ENCODE data around the gene MAS1. TPM values are rescaled to one million over a fixed set of nuclear protein-coding genes. Genes with fewer than 3 reads are reported as not detected.

The MAS1 gene
- total and polyA plus RNA-seq, 2 donors (not counting 3 experiments of a cell fraction or from before 2014, with no cell fraction given), result not detected

- no peak for TF ChIP-seq EZH2 (IDR thresholded peaks at IDR 0.05; ENCODE audit: borderline replicate concordance, low read depth, low read length, severe bottlenecking)
- no peak for TF ChIP-seq CTCF (IDR thresholded peaks at IDR 0.05; ENCODE audit: extremely low read depth in 1 of 2, insufficient read depth in 1 of 2, low read depth in 1 of 2, low read length in 2 of 2)
- TF ChIP-seq MYC (IDR thresholded peaks at IDR 0.05; ENCODE audit: low read depth, low read length), result no peak
- no peak for TF ChIP-seq MAX (IDR thresholded peaks at IDR 0.05; ENCODE audit: insufficient read depth, insufficient read length)
- TF ChIP-seq POLR2AphosphoS5 (IDR thresholded peaks at IDR 0.05; ENCODE audit: insufficient read depth, low read depth, low read length), result no peak
- no peak for TF ChIP-seq GATA2 (IDR thresholded peaks at IDR 0.05; ENCODE audit: insufficient read depth, insufficient read length, low read depth, low read length)
- no peak for TF ChIP-seq POLR2A (IDR thresholded peaks at IDR 0.05; ENCODE audit: low read depth, low read length)
- TF ChIP-seq JUN (IDR thresholded peaks at IDR 0.05; ENCODE audit: borderline replicate concordance, insufficient read depth, insufficient read length, low read depth), result no peak
- no peak for TF ChIP-seq FOS (IDR thresholded peaks at IDR 0.05; ENCODE audit: borderline replicate concordance, insufficient read depth, low read length)
- CTCF ChIA-PET, result no interaction called here
- FAIRE-seq (no peak), DNase-seq (ENCODE audit: low read depth, low spot score) (no peak)
- no peak overlapping the region for H3K9ac ChIP-seq (replicated peaks; ENCODE audit: extremely low read depth, insufficient read depth, low read length)
- H3K36me3 ChIP-seq (ENCODE audit: control insufficient read depth in 2 of 2, extremely low read depth in 1 of 2, insufficient read depth in 2 of 2, low read length in 2 of 2), result no peaks in the 10 kb centered on the region
- no peaks in the 10 kb centered on the region for H3K4me1 ChIP-seq (ENCODE audit: control insufficient read depth, extremely low read depth, insufficient read depth, low read length)
- H3K27ac ChIP-seq (ENCODE audit: insufficient read depth, low read depth, low read length), result no peak overlapping the region
- H3K9me3 ChIP-seq (replicated peaks; ENCODE audit: control insufficient read depth, insufficient read depth, low read length), result no peaks in the 10 kb centered on the region
- POLR2A ChIA-PET, result no interaction called here
- no peak overlapping the region for H3K4me3 ChIP-seq (replicated peaks in 1 of 3; ENCODE audit: insufficient read depth in 1 of 3, low read depth in 1 of 3, low read length in 3 of 3)
- H4K20me1 ChIP-seq (replicated peaks; ENCODE audit: control insufficient read depth, extremely low read depth, insufficient read depth, low read length), result no peaks in the 10 kb centered on the region
- H3K4me2 ChIP-seq (ENCODE audit: insufficient read depth, low read length), result no peak overlapping the region
- dilution Hi-C loops (cut with MboI; ENCODE audit: extremely low pct_ligation_motif_present, low sequenced_read_pairs), result no loop called here
- intact Hi-C loops (cut with micrococcal nuclease), result no loop called here
- no TSS peak for BruUV-seq (replicated peaks)
- H3K27me3 ChIP-seq (ENCODE audit: control insufficient read depth in 2 of 2, insufficient read depth in 2 of 2, low read length in 2 of 2), result no peaks in the 10 kb centered on the region
- no peak overlapping the region for H2AFZ ChIP-seq (ENCODE audit: low read depth, low read length)
- no peaks in the 10 kb centered on the region for H3K79me2 ChIP-seq (ENCODE audit: control insufficient read depth, insufficient read depth, low read length)
- no peaks in the 10 kb centered on the region for H3K9me1 ChIP-seq (replicated peaks; ENCODE audit: control insufficient read depth, extremely low read depth, insufficient read depth, low read length)
Observed at GRCh38 chr6:159894991-159895390, 4.2 kb downstream of the MAS1 start.
